ENCODE results near the gene TMUB1.

TMUB1 gene

DNA sequence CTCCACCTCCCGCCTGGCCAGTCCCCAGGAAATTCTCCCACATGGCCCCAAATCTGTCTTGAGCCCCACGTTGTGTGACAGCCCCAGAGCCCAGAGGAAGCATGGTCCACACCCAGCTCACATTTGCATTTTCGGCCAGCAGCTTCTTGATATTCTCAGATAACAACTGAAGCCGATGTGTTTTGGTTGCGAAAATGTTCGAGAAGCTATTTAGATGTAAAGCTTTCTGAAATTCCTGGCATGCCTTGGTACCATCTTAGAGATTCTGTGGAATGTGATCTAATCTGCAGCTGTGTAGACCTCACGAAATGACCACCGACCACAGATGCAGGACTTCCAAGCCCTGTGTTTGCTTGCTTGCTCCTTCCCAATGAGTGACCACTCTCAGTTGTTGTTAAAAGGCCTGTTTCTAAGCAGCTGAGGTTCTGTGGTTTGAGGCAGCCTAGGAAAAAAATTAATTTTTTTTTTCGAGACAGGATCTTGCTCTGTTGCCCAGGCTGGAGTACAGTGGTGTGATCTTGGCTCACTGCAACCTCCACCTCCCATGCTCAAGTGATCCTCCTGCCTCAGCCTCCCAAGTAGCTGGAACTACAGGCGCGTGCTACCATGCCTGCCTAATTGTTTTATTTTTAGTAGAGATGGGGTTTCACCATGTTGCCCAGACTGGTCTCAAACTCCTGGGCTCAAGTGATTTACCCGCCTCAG, 15.1 kb downstream of the TMUB1 start:
- no peak for DNase-seq (ENCODE audit: low spot score)

DNA sequence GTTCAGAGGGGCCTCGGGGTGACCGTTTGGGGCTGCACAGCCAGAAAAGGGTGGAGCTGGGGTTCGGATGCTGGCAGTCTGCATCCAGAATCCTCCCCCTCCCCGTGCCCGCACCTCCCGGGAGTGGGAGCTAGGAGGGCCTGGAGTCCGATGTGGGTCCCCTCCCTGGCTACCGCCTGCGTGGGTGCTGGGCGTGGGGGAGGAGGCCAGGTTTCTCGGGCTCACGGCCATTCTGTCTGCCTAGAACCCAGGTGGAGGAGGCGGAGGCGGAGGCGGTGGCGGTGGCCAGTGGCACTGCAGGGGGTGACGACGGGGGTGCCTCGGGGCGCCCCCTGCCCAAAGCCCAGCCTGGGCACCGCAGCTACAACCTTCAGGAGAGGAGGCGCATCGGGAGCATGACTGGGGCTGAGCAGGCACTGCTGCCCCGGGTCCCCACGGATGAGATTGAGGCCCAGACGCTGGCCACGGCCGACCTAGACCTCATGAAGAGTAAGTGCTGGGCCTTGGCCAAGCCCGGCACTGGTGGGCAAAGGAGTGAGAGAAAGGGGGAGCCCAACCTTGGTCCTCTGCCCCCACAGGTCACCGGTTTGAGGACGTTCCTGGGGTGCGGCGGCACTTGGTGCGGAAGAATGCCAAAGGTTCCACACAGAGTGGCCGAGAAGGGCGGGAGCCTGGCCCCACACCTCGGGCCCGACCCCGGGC, 16.9 kb downstream of the TMUB1 start:
- DNase-seq (ENCODE audit: low spot score) = no peak

- DNase-seq (ENCODE audit: low spot score) = no peak
These were observed 17.8 kb downstream of the TMUB1 start for GRCh38 chr7:151065516-151065915.

DNA sequence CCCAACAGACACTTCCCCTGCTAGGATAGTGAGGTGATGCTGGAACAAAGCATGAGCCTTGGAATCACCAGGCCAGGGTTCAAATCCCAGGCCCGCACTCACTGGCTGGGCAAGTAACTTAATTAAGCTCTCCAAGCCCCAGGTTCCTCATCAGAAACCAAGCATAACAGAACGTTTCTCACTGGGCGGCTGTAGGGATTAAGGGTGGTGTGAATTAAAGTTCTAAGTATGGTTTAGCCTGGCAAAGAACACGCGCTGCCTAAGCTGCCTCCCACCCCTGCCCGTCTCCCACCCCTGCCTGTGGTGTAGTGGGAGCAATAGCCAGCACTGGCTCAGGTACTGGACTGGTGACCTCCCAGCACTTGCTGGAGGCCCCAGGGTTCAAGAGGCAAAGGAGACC, 18.3 kb downstream of the TMUB1 start:
- DNase-seq (ENCODE audit: low spot score) = no peak

DNA sequence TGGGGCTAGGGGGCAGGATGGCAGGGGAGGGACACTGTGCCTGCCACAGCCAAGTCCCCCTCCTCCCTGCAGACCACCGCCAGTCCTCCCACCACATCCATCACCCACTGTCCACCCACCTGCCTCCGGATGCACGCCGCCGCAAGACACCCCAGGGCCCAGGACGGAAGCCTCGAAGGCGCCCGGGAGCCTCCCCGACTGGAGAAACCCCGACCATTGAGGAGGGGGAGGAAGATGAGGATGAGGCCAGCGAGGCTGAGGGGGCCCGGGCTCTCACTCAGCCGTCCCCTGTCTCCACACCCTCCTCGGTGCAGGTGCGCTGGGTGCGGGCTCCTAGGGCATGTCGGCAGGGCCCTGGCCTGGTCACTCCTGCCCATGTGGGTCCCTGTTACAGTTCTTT, 18.8 kb downstream of the TMUB1 start:
- DNase-seq (ENCODE audit: low spot score) = no peak

GRCh38 chr7:151063212-151063561, 20.1 kb downstream of the TMUB1 start:
- DNase-seq (ENCODE audit: low spot score) = no peak

DNA sequence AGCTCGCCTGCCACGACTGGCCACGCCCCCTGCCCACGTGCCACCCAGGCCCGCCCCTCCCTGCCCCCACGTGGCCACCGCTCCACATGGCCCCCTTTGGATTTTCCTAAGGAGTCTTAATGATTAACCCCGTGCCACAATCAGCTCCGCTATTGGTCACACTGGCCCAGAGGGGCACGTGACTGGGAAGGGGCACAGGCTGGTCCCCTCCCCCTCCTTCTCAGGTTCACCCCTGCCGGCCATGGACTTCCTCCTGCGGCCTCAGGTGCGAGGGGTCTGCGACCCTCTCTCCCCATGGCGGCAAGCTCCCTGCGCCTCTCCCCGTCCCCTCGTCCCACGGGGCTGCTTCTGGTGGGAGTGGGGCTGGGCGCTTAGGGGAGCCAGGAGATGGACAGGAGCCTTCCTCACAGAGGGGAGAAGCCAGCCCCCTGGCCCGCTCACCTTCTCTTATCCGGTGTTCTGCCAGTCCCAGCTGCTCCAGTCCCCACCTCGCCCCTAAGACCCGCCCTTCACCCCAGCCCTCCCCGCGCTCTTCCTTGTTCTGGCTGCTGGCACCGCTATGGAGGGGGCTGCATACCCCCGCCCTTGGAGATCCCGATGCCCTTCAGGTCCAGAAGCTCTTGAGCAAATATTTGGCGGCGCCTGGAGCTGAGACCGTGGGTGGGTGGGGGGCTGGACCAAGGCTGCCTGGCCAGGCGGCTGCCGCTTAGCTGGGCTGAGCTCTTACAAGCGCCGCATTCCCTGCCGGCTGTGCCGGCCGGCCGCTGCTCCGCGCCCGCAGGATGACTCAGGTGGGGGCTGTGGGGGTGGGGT, 20.7 kb downstream of the TMUB1 start:
- DNase-seq (ENCODE audit: low spot score) = no peak

- no peak for DNase-seq (ENCODE audit: low spot score)
These were observed 21.2 kb downstream of the TMUB1 start for GRCh38 chr7:151062111-151062398.

GRCh38 chr7:151061213-151062110, 21.8 kb downstream of the TMUB1 start:
- DNase-seq (ENCODE audit: low spot score) = no peak

DNA sequence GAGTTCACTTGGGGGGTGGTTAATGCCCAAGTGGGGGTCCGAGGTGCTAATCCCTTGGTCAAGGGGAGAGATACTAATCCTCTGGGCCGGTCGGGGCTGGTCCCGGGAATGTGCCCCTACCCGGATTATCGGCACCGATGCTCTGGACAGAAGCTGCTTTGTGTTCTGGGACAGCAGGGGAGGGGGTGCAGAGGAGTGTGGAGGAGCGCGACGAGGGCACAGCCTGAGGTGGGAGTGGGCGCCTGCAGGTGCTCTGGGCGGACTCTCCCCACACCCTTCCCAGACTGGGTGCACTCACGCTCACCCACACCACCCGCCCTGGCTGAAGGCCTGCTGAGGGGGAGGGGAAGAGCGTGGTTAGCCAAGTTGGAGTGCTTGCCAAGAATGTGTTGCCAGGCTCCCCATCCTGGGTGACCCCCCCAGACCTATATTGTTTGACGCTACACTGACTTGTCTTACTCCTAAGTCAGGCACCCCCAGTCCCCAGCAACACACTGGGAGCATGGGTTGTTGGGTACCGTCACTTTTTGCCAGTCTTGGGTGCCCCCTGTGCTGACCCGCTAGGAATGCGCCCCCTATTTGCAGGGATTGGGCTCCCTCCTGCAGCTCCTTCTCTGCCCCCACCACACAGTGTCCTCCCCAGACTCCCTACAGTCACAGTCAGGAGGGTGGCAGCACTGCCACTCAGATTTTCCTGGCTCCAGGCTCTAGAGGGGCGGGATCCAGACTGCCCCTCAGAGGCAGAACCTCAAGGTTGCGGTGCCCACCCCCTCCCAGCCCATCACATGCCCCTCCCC, 22.7 kb downstream of the TMUB1 start:
- DNase-seq (ENCODE audit: low spot score) = peak; percentile 63

DNA sequence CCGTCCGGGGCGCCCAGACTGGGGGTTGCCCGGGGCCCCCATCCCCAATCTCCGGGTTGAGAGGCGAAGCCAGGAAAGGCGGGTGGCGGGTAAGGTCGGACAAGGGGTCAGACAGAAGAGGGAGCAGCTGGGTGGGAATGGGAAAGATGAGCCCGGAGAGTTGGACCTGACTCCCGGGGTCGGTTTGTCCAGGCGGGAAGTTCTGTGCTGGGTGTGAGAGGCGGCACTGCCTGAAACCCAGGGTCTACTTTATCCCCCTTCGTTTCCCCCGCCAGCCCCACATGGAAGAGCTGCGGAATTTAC, 23.2 kb downstream of the TMUB1 start:
- no peak for DNase-seq (ENCODE audit: low spot score)

- DNase-seq (ENCODE audit: low spot score) = peak; percentile 92
These were observed 23.8 kb downstream of the TMUB1 start, which contains the start of gene SLC4A2 for GRCh38 chr7:151059367-151060112. Gene SLC4A2 (plus strand): TSS chr7:151059589. CDS start chr7:151061988, 2,399 bp downstream.

- DNase-seq (ENCODE audit: low spot score) = peak; percentile 48
These were observed 24.4 kb downstream of the TMUB1 start for GRCh38 chr7:151058781-151059366.

- peak; percentile 100 for DNase-seq (ENCODE audit: low spot score)
These were observed 25.1 kb downstream of the TMUB1 start for GRCh38 chr7:151057989-151058780.

- DNase-seq (ENCODE audit: low spot score) = no peak
These were observed 25.7 kb downstream of the TMUB1 start, which contains the start of gene CDK5 for GRCh38 chr7:151057506-151057988. Gene CDK5 (minus strand): TSS chr7:151057897. CDS start chr7:151057848, 49 bp downstream.

- DNase-seq (ENCODE audit: low spot score) = no peak
These were observed 26.4 kb downstream of the TMUB1 start for GRCh38 chr7:151056666-151057505.

DNA sequence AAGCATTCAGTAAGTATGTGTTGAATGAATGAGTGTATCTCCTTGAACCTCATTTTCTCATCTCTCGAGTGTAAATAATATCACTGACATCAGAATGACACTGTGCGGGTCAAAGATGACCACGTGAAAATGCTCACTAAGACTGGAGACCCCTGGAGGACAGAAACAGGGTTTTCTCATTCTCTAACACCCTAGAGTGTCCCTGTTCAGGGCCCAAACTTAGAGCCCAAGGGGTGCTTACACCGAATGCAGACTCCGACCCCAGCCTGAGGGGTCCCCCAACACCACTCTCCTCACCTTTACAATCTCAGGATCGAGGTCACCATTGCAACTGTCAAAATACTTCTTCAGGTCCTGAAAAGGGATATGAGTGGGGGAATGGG, 27.0 kb downstream of the TMUB1 start:
- DNase-seq (ENCODE audit: low spot score) = no peak

- no peak for DNase-seq (ENCODE audit: low spot score)
These were observed 29.5 kb downstream of the TMUB1 start for GRCh38 chr7:151053751-151054150.

Measured in putamen (tissue), 1 donor.